Aorta (tissue), 5 donors: ENCODE data around the gene UBXN10. TPM values are rescaled to one million over a fixed set of nuclear protein-coding genes. Genes with fewer than 3 reads are reported as not detected.
A peak's percentile ranks its signal among the peaks of the same experiment; 100 is the strongest.

Source experiments
- ATAC-seq: fragments of 200-7000 bp; cut with Tn5 transposase; one replicate; pipeline ENCODE4 v1.9.1; 2022; ENCODE audit warnings: moderate library complexity; ENCODE audit not compliant: low FRiP score
- DNase-seq, 2 donors: peaks; one replicate each; pipeline ENCODE4 v3.0.0-alpha.2; 2020
- H3K27ac ChIP-seq, 2 donors: one replicate each; pipeline ENCODE4 v1.5.1; 2013; ENCODE audit warnings: low read length in 2 of 2, mild to moderate bottlenecking in 2 of 2, moderate library complexity in 2 of 2, control low read depth in 1 of 2, inconsistent platforms in 1 of 2, low read depth in 1 of 2
- H3K27me3 ChIP-seq, 2 donors: one replicate each; pipeline ENCODE4 v1.6.1; 2013; ENCODE audit warnings: control low read depth in 1 of 2, low read length in 1 of 2, mild to moderate bottlenecking in 1 of 2, moderate library complexity in 1 of 2; ENCODE audit not compliant: insufficient read depth in 2 of 2, control insufficient read depth in 1 of 2
- H3K36me3 ChIP-seq, 2 donors: one replicate each; pipeline ENCODE4 v1.6.1; 2013; ENCODE audit warnings: control low read depth in 1 of 2, low read length in 1 of 2, mild to moderate bottlenecking in 1 of 2; ENCODE audit not compliant: insufficient read depth in 2 of 2, control insufficient read depth in 1 of 2
- H3K4me1 ChIP-seq, 2 donors: one replicate each; pipeline ENCODE4 v1.6.1; 2013; ENCODE audit warnings: low read length in 2 of 2, control low read depth in 1 of 2, mild to moderate bottlenecking in 1 of 2, moderate library complexity in 1 of 2; ENCODE audit not compliant: insufficient read depth in 2 of 2, control insufficient read depth in 1 of 2
- H3K4me3 ChIP-seq, 2 donors: one replicate each; pipeline ENCODE4 v1.5.1; 2013; ENCODE audit warnings: low read length in 2 of 2, control low read depth in 1 of 2, mild to moderate bottlenecking in 1 of 2
- H3K9me3 ChIP-seq: one replicate; pipeline ENCODE4 v1.6.1; 2013; ENCODE audit warnings: mild to moderate bottlenecking, low read length; ENCODE audit not compliant: control insufficient read depth
- WGBS, 2 donors: extraction: QIAGEN DNeasy Blood & Tissue Kit; methylation state at CpG; one replicate each; pipeline ENCODE4 v1.1.7; 2013; 5-methylcytosine and 5-hydroxymethylcytosine counted together
- intact Hi-C, 2 donors: fragments of 100-400 bp; cut with DNase I; formaldehyde crosslinking; loops; one replicate each; pipeline versions ENCODE4 v1.14.2 to v1.15.0; 2022
- polyA plus RNA-seq, 2 donors: library from polyadenylated mRNA; stranded (reverse); fragments of 200-250 nt; gene quantifications; one replicate each; pipeline ENCODE4 v1.2.3, GENCODE V29; 2013
- total RNA-seq, 2 donors: library from RNA; stranded (reverse); fragmentation: NEBNext Ultra II Directional; extraction: Animal tissue kit (Norgen Biotek cat#: 25700); gene quantifications; one replicate each; pipeline ENCODE4 v1.2.1, GENCODE V29; 2021
- donor health status: healthy with polysubstance abuse.
- donor health status: Bipolar disorder and iron deficiency.
- donor health status: DM: no; HTN: no; CAD: no.
- donor health status: DM: no; HTN: no; CAD: no.
- donor health status: DM: yes; HTN: yes; CAD: no.

UBXN10 gene
- total and polyA plus RNA-seq, 4 donors: 0.18 to 0.33 (median 0.24) TPM

GRCh38 chr1:20149601-20150325, 36.1 kb upstream of the UBXN10 start:
- Histone ChIP-seq H3K27me3 (no peaks in the 10 kb centered on the region), H3K9me3 (no peaks in the 10 kb centered on the region), H3K4me1 (no peaks in the 10 kb centered on the region), H3K27ac (no peak overlapping the region), H3K4me3 (no peak overlapping the region), H3K36me3 (no peaks in the 10 kb centered on the region)
- DNase-seq (peak in 1 of 2 donors; percentile 71), ATAC-seq (no peak)
- WGBS, 2 donors: 87 to 89% methylated on average over 25 to 27 of the region's 27 CpGs
- intact Hi-C loops: loop anchor here (10.0 kb wide), 1 partner anchor 485 kb away; the partner anchor contains the start of gene HTR6 (in 2 of the 2)

- no peaks in the 10 kb centered on the region for H3K9me3 ChIP-seq
- ATAC-seq (no peak), DNase-seq (peak in 1 of 2 donors; percentile 12)
- no peak overlapping the region for H3K27ac ChIP-seq
- no peaks in the 10 kb centered on the region for H3K36me3 ChIP-seq
- no peaks in the 10 kb centered on the region for H3K4me1 ChIP-seq
- no peaks in the 10 kb centered on the region for H3K27me3 ChIP-seq
- H3K4me3 ChIP-seq: no peak overlapping the region
- WGBS, 2 donors: 91 to 96% methylated on average over 8 of the region's 8 CpGs
- intact Hi-C loops: loop anchor here (10.0 kb wide), 1 partner anchor 486 kb away; the partner anchor contains the start of gene HTR6 (in 2 of the 2)
Measured at GRCh38 chr1:20150326-20150705, 35.6 kb upstream of the UBXN10 start.

GRCh38 chr1:20150969-20151368, 34.9 kb upstream of the UBXN10 start:
- intact Hi-C loops: loop anchor here (10.0 kb wide), 1 partner anchor 486 kb away; the partner anchor contains the start of gene HTR6 (in 2 of the 2)
- ATAC-seq: no peak
- Histone ChIP-seq H3K9me3 (no peaks in the 10 kb centered on the region), H3K4me3 (no peak overlapping the region), H3K36me3 (no peaks in the 10 kb centered on the region), H3K27ac (no peak overlapping the region), H3K4me1 (no peaks in the 10 kb centered on the region), H3K27me3 (no peaks in the 10 kb centered on the region)
- 86 to 94% methylated on average over 6 of the region's 6 CpGs for WGBS, 2 donors
- DNase-seq: peak in 1 of 2 donors; percentile 46

- peak; percentile 93 for ATAC-seq
- intact Hi-C loops: loop anchor here (1.0 to 10.0 kb wide), 4 partner anchors 177 to 487 kb away; partner anchors contain the start of gene HTR6 (in 2 of the 2)
- peak; percentile 91 to 94 for DNase-seq
- no peaks in the 10 kb centered on the region for H3K36me3 ChIP-seq
- H3K27ac ChIP-seq: no peak overlapping the region
- no peaks in the 10 kb centered on the region for H3K9me3 ChIP-seq
- no peaks in the 10 kb centered on the region for H3K4me1 ChIP-seq
- H3K4me3 ChIP-seq: no peak overlapping the region
- 1 to 2% methylated on average over 28 to 29 of the region's 29 CpGs for WGBS, 2 donors
- H3K27me3 ChIP-seq: no peaks in the 10 kb centered on the region
Measured at GRCh38 chr1:20151906-20152598, 33.8 kb upstream of the UBXN10 start.

- Histone ChIP-seq H3K4me3 (no peak overlapping the region), H3K27me3 (no peaks in the 10 kb centered on the region), H3K4me1 (no peaks in the 10 kb centered on the region), H3K9me3 (no peaks in the 10 kb centered on the region), H3K27ac (no peak overlapping the region), H3K36me3 (no peaks in the 10 kb centered on the region)
- 46 to 53% methylated on average over 7 of the region's 7 CpGs for WGBS, 2 donors
- no peak for DNase-seq
- peak; percentile 12 for ATAC-seq
- intact Hi-C loops: loop anchor here (1.0 to 10.0 kb wide), 4 partner anchors 178 to 488 kb away; partner anchors contain the start of gene HTR6 (in 2 of the 2)
Measured at GRCh38 chr1:20152599-20152930, 33.3 kb upstream of the UBXN10 start.

- no peaks in the 10 kb centered on the region for H3K4me1 ChIP-seq
- no peak overlapping the region for H3K4me3 ChIP-seq
- peak; percentile 45 for ATAC-seq
- peaks cover 1% of the 10 kb centered on the region for H3K9me3 ChIP-seq
- no peaks in the 10 kb centered on the region for H3K27me3 ChIP-seq
- WGBS, 2 donors: 71 to 80% methylated on average over 6 of the region's 6 CpGs
- intact Hi-C loops: loop anchor here (1.0 to 10.0 kb wide), 4 partner anchors 178 to 488 kb away; partner anchors contain the start of gene HTR6 (in 2 of the 2)
- H3K36me3 ChIP-seq: no peaks in the 10 kb centered on the region
- H3K27ac ChIP-seq: no peak overlapping the region
- DNase-seq: peak; percentile 73 to 80
Measured at GRCh38 chr1:20153000-20153418, 32.9 kb upstream of the UBXN10 start.

GRCh38 chr1:20154301-20154831, 31.5 kb upstream of the UBXN10 start:
- WGBS, 2 donors: 77 to 78% methylated on average over 18 of the region's 18 CpGs
- H3K9me3 ChIP-seq: peaks cover 5% of the 10 kb centered on the region
- intact Hi-C loops: loop anchor here (10.0 kb wide), 1 partner anchor 490 kb away; the partner anchor contains the start of gene HTR6 (in 2 of the 2)
- H3K4me1 ChIP-seq: no peaks in the 10 kb centered on the region
- DNase-seq: peak in 1 of 2 donors; percentile 51
- H3K27ac ChIP-seq: no peak overlapping the region
- no peak overlapping the region for H3K4me3 ChIP-seq
- no peaks in the 10 kb centered on the region for H3K27me3 ChIP-seq
- H3K36me3 ChIP-seq: no peaks in the 10 kb centered on the region
- no peak for ATAC-seq

GRCh38 chr1:20158358-20159070, 27.4 kb upstream of the UBXN10 start:
- Histone ChIP-seq H3K36me3 (no peaks in the 10 kb centered on the region), H3K4me3 (no peak overlapping the region), H3K9me3 (peaks cover 26% of the 10 kb centered on the region), H3K27me3 (no peaks in the 10 kb centered on the region), H3K27ac (no peak overlapping the region), H3K4me1 (no peaks in the 10 kb centered on the region)
- DNase-seq (no peak), ATAC-seq (no peak)
- intact Hi-C loops: loop anchor here (10.0 kb wide), 1 partner anchor 494 kb away; the partner anchor contains the start of gene HTR6 (in 2 of the 2)
- 86 to 96% methylated on average over 7 of the region's 7 CpGs for WGBS, 2 donors
